T-helper 1 cell (primary cell): ENCODE results near the gene CTPS1.
A peak's percentile ranks its signal among the peaks of the same experiment; 100 is the strongest.

Source experiments
- DNase-seq, 5 donors: peaks; one replicate each; pipeline ENCODE4 v3.0.0-alpha.2; 2012 to 2020
- total RNA-seq, 4 donors: gene quantifications; one replicate each; lab custom pipeline; 2026; lab: John Stamatoyannopoulos, UW

The CTPS1 gene, protein sequence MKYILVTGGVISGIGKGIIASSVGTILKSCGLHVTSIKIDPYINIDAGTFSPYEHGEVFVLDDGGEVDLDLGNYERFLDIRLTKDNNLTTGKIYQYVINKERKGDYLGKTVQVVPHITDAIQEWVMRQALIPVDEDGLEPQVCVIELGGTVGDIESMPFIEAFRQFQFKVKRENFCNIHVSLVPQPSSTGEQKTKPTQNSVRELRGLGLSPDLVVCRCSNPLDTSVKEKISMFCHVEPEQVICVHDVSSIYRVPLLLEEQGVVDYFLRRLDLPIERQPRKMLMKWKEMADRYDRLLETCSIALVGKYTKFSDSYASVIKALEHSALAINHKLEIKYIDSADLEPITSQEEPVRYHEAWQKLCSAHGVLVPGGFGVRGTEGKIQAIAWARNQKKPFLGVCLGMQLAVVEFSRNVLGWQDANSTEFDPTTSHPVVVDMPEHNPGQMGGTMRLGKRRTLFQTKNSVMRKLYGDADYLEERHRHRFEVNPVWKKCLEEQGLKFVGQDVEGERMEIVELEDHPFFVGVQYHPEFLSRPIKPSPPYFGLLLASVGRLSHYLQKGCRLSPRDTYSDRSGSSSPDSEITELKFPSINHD
- total RNA-seq: 47.7 to 61.4 (median 55.9) reads per million in 4 donors

DNA sequence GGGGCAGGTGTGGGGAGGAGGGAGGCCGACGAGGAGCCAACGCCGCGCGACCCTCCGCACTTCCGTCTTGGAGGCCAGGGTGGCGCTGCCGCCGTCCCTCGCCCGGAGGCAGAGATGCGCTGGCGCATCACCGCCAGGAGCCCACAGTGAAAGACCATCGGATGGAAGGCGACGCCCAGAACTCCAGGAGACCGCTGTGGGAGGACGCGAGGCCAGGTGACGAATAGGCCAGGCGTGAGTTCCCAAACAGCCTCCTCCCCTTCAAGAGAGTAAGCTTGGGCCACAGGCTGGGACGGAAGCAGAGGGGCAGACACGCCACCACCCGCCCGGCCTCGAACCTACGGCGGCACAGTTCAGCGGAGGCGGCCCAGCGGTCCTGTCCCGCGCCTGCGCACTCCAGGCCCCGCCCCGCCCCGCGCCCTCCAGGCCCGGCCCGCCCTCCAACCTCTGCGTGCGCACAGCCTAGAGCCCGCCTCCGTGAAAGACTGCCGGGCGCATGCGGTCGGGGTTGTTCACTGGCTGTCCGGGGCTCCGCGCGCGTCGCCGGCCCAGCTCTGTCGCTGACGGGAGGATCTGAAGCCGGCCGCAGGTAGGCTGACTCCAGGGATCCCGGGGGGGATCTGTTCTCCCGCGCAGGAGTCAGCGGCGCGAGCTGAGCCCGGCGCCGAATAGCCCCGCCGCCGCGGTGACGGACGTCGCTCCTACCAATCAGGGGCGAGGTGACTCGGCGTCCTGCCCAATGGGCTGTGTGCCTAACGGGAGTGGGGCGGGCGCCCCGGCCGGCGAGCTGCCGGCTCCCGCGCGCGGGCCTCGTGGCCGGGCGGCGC lies at the start of gene CTPS1:
CTPS1 (plus strand) TSS at position 456 of the 827 bp plus-strand sequence. CDS start 3,595 bp downstream, outside the sequence.
- DNase-seq: peak; percentile 91 to 95 (median 92)

DNA sequence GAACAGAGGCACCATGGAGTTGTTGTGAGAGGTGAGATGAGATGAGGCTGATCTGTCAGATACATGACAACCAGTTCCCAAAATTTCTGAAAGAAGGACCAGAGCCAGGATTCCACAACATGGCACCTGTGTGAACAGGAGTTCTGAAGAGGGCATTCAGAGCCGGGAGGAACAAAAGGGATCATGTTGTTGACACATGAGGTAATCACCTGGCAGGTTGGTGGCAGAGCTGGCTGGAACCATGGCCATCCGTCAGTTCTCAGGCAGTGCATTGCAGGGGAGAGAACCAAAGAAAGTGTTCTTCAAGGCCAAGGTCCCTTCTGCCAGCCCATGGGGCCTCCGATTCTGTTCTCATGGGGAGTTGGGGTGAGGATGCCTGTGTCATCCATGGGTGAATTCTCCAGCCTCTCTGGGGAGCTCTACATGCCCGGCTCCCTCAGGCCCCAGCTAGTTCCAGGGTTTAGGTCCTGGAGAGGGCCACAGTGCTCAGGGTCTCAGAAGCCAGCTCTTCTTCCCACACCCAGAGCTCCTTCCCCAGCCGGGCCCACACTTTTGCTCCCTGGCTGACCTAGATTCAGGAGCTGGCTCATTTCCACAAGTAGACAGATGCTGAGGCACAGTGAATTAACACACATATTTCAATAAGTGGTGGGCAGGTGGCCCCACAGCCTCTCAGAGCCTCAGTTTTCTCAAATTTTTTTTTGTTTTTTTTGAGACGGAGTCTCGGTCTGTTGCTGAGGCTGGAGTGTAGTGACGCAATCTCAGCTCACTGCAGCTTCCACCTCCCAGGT lies 49.1 kb upstream of the CTPS1 start:
- no peak for DNase-seq

GRCh38 chr1:40931601-40932000 lies 47.9 kb upstream of the CTPS1 start:
- DNase-seq: no peak

DNA sequence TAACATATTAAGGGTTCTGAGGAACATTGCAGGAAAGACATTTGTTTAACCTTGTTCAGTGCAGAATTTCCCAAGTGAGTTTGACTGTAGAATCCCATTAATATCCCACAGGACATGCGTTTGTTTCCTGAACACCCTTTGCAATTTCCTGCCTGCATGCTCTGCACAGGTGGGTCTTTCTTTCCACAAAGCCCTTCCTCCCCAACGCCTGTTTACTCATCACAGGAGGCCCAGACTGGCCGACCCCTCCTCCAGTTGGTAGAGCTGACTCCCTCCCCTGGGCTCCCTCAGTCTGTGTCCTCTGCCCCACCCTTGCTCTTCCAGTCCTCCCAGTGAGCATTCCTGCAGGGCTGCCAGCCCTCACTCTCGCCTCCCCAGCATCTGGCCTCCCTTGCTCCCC lies 47.5 kb upstream of the CTPS1 start:
- no peak for DNase-seq

DNA sequence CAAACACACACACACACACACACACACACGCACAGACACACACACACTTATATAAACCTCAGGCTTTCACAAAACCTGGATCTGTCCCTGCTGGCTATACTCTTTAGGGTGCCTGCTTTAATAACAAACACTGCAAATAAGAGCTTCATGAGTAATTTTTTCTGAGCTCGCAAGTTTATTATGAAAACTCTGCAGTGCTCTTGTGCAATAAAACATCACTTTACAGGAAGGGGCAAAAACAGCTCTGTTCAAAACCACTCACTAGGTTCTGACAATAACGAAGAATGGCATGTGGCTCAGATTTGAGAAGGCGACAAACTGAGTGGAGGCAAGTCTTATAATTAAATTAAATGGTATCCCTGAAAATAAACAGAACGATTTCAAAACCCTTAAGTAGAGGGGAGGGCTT lies 42.6 kb upstream of the CTPS1 start:
- DNase-seq: no peak

GRCh38 chr1:40938393-40938792 lies 41.1 kb upstream of the CTPS1 start:
- DNase-seq: no peak

GRCh38 chr1:40939320-40940059 lies 40.0 kb upstream of the CTPS1 start:
- no peak for DNase-seq

GRCh38 chr1:40944326-40944725 lies 35.2 kb upstream of the CTPS1 start:
- DNase-seq: no peak

DNA sequence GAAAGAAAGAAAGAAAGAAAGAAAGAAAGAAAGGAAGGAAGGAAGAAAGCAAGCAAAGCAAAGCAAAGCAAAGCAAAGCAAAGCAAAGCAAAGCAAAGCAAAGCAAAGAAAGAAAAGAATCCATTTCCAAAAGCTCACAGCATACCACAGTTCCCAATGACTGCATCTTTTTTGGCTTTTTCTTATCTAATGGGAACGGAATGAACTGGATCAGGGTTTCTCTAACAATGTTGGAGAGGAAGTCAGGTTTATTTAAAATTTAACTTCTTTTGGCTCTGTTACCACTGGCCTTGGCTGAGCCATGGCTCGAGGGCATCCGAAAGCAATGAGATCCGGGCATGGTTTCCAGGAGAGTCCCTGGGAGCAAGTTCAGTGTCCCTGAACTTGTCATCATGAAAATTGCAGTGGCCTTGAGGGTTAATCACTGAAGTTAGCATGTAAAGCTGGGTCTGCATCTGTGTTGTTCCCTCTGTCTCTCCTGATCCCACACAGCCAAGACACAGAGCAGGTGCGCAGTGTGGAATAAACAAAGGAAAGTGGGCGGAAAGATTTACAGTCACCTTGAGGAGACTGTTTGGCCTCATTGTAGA lies 34.6 kb upstream of the CTPS1 start:
- no peak for DNase-seq

GRCh38 chr1:40945491-40945973 lies 34.0 kb upstream of the CTPS1 start:
- DNase-seq: no peak

- peak in 4 of 5 donors; percentile 5 to 63 (median 26) for DNase-seq
Measured at GRCh38 chr1:40948741-40949443, 30.6 kb upstream of the CTPS1 start.

- DNase-seq: no peak
Measured at GRCh38 chr1:40949563-40949962, 29.9 kb upstream of the CTPS1 start.

GRCh38 chr1:40951943-40952743 lies 27.4 kb upstream of the CTPS1 start:
- peak; percentile 26 to 47 (median 30) for DNase-seq

GRCh38 chr1:40952744-40953315 lies 26.7 kb upstream of the CTPS1 start:
- DNase-seq: no peak

DNA sequence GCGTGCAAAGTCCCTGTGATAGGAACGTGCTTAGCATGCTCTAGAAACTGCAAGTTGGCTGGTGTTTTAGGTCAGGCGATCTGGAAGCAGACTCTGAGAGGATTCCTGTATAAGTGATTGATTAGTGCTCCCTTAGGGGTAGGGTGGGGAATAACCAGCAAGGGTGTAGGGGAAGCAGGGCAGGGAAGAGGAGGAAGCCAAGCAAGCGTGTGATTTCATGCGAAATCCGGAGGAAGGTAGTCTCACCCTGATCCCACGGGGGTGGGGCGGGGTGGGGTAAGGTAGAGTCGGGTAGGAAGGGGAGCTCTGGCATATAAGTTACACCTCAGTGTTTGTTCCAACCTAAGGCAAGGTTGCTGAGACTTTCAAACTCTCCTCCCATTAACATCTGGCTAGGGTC lies 24.9 kb upstream of the CTPS1 start:
- no peak for DNase-seq

GRCh38 chr1:40955266-40955665 lies 24.2 kb upstream of the CTPS1 start:
- DNase-seq: no peak

DNA sequence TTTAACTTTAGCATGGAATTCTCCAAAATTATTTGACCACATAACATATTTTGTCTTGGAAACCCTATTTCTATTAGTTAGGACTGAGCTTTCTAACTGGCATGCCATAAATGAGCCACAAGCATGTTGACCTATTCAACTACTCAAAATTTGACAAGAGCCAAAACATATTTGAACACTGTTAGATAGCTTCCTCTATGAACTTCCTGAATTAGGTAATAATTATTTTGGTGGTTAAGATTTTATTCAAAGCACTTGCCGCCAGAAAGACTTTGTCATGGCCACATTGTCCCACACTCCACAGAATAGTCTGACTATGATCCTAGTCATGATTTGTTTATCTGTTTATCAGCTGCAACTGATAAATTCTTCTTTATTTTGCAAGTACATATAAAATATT lies 23.1 kb upstream of the CTPS1 start:
- no peak for DNase-seq

GRCh38 chr1:40958210-40958609 lies 21.3 kb upstream of the CTPS1 start:
- no peak for DNase-seq

- DNase-seq: no peak
Measured at GRCh38 chr1:40965531-40965930, 14.0 kb upstream of the CTPS1 start.
